Renal cortical epithelial cell (primary cell): ENCODE measurements around the gene BST2. TPM values are rescaled to one million over a fixed set of nuclear protein-coding genes. Genes with fewer than 3 reads are reported as not detected.
"Not testable (repeated sequence)": the region's sequence is repeated elsewhere in the genome, so short reads cannot be mapped to it uniquely, and the experiment has no call there.

Source experiments
- DNase-seq: peaks from one replicate; pipeline ENCODE4 v3.0.0-alpha.2; 2011; ENCODE audit warnings: low read depth
- total RNA-seq: library from RNA; depleted of rRNA; stranded (reverse); fragments of >200 nt; gene quantifications from 2 replicates; pipeline ENCODE4 v1.2.3, GENCODE V29; 2014

BST2 gene
- total RNA-seq, 1 donor from 2014 or later = 183 TPM

DNA sequence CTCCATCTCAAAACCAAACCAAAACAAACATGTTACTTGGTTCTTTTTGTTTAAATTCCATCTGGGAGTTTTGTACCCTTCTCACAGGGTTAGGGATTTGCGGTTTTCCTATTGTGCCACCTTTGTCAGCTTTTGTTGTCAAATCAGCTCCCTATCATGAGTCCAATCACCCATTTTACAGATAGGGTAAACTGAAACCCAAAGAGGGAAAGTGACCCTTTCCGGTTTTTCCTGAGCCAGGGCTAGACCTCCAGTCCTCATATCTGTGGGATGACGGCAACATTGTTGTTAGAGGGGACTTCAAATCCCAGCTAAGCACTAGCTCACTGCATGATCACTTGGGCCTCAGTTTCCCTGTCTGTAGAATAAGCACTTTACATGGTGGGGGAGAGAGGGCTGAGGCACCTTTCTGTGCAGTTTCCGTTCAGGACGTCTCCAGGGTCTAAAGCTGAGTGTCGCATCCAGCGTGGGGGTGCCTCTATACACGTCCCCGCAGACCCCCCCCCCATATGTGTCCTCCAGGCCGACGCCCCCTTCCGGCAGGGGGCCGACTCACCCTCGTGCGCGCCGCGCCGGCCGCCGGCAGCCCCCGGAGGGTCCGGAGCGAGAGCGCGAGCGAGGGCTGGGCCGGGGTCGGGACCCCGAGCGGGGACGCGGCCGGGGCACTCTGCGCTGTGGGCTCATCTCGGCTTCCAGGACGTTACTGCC lies 15.3 kb downstream of the BST2 start:
- DNase-seq = no peak

- no peak for DNase-seq
These were observed 16.1 kb downstream of the BST2 start for GRCh38 chr19:17389288-17389687.

DNA sequence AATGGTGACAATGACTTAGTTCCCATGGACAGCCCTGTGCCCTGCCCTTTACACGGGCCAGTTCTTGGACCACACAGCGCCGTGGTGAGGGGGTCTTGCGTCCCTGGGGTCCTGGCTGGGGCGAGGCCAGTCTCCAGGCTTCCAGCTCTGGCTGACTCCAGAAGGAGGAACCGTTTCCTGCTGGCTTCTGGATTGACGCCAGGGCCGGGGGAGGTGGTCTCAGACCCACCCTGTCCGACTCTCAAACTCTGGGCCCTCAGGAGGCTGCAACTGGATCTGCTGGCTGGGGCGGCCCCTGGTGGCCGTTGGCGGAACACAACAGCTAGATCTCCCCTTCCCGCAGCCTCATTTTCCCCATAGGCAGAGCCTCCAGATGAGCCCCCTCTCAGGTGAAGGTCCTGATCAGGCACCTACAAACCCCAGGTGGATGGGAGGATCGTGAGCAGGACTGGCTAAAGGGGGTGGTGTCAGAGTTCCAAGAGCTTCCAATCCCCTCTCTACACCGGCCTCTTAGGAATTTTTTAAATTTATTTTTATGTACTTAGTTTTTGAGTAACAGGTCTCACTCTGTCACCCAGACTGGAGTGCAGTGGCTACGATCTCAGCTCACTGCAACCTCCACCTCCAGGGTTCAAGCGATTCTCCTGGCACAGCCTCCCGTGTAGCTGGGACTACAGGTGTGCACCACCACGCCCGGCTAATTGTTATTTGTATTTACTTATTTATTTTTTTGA lies 19.4 kb downstream of the BST2 start:
- DNase-seq = peak; percentile 15

- DNase-seq = no peak
These were observed 24.8 kb downstream of the BST2 start for GRCh38 chr19:17380426-17381138.

- no peak for DNase-seq
These were observed 26.2 kb downstream of the BST2 start for GRCh38 chr19:17379221-17379631.

- no peak for DNase-seq
These were observed 27.2 kb downstream of the BST2 start for GRCh38 chr19:17378271-17378670.

GRCh38 chr19:17376935-17377600 lies 28.4 kb downstream of the BST2 start, which contains the start of gene PLVAP:
TSS of gene PLVAP (minus strand) at chr19:17377342. CDS start at chr19:17377288, 54 bp downstream.
- DNase-seq = no peak

GRCh38 chr19:17370026-17370587 lies 35.3 kb downstream of the BST2 start:
- no peak for DNase-seq

GRCh38 chr19:17365361-17365760 lies 40.1 kb downstream of the BST2 start:
- DNase-seq = no peak

- not testable (repeated sequence) for DNase-seq
These were observed 41.4 kb downstream of the BST2 start for GRCh38 chr19:17363852-17364605.

DNA sequence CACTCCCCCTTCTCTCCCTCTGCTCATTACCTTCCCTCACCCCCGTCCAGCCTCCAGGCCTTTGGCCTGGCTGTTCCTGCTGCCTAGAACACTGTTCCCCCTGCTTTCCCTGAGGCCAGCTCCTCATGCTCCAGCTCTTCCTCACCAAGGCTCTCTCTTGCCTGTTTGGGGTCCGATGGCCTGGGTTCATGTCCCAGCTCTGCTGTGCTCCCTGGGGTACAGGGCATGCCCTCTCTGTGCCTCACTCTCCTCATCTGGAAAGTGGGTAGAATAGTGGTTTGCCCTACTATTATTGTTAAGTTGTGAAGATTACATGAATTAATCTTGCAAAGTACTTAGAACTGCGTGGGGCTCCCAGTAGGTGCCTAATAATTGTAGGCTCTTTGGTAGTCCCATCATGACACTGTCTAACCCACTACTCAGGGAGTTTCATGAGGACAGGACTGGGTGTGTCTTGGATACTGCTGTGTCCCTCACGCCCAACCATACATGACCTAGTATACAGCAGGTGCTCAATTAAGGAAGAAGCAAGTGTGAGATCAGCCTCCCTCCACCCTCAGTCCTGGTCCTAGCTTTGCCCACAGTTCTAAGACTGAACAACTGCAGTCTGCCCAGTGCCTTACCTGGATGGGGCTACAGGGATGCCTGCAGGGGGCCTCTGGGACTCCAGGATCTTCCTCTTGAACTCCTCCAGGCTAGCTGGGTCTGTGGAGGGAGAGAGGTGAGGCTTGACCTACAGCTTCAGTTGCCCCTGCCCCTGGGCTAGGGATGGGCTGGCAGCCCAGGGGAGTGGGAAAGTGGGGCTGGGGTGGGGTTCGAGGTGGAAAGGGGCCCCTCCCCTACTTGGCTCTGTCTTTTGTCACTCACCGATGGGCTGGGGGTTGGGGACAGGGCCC lies 45.3 kb downstream of the BST2 start:
- DNase-seq = no peak

DNA sequence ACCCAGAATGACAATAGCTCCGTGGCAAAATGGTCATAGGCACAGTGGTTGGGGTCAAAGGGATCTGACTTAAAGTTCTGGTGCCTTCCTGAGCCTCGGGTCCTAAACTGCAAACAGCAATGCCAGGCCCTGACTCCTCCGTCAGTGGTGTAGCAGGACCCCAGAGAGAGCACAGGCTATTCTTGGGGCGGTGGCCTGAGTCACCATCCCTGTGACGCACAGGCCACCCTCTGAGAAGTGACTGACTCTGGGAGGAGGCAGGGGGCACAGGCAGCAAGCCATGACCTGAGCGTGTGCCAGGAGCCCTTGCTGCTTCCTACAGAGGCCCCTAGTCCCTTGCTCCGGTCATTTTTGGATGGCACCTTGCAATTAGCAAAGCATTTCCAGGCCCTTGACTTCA lies 47.0 kb downstream of the BST2 start:
- DNase-seq = no peak

- no peak for DNase-seq
These were observed 47.7 kb downstream of the BST2 start for GRCh38 chr19:17357724-17358123.

- no peak for DNase-seq
These were observed 48.3 kb downstream of the BST2 start for GRCh38 chr19:17357078-17357666.

DNA sequence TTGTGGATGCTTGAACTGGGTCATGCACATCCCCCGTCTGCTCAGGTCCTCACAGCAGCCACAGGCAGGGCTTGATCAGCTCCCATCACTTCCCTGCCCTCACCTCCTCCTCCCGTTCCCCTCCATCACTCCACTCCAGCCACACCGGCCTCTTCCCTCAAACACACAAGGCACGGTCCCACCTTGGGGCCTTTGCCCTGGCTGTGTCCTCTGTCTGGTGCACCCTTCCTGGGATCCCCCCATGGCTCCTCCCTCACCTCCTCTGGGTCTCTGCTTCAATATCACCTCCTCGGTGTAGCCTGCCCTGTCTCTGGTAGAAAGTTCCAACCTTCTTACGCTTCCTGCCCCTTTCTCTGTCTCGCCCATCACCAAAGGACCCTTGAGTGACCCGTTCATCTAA lies 52.0 kb downstream of the BST2 start:
- no peak for DNase-seq
